GM10248 (cell line): Measurements from ENCODE around the gene UBE2E3.

Experiments
- CTCF ChIA-PET: fragments of 300-600 bp; sonication (Branson Sonifier 250); formaldehyde crosslinking; extraction: SDS; loops from one replicate; lab custom pipeline; 2021; ENCODE audit warnings: antibody characterized with exemption; lab: Yijun Ruan, JAX
- POLR2A ChIA-PET: fragments of 350-650 bp; sonication (Branson Sonifier 250); formaldehyde crosslinking; extraction: SDS; loops from one replicate; lab custom pipeline; 2020; ENCODE audit warnings: antibody characterized with exemption; lab: Yijun Ruan, JAX
- DNase-seq: peaks from one replicate; pipeline ENCODE4 v3.0.0; 2012; ENCODE audit errors: extremely low spot score
- TF ChIP-seq, protein P1 (sequence below): IDR thresholded peaks from 2 replicates; pipeline ENCODE4 v1.5.1; 2012; ENCODE audit warnings: mild to moderate bottlenecking, low read depth; ENCODE audit errors: extremely low read depth, missing control alignments, control extremely low read depth

UBE2E3 gene

GRCh38 chr2:181041661-181042060, 61.3 kb downstream of the UBE2E3 start:
- ChIA-PET CTCF (interaction anchor here (1.0 kb wide), 1 partner anchor 18 kb away, joined by 3 read pairs; no protein-coding TSS in a partner anchor), POLR2A (no interaction called here)
- no peak for DNase-seq
- TF ChIP-seq, protein P1, sequence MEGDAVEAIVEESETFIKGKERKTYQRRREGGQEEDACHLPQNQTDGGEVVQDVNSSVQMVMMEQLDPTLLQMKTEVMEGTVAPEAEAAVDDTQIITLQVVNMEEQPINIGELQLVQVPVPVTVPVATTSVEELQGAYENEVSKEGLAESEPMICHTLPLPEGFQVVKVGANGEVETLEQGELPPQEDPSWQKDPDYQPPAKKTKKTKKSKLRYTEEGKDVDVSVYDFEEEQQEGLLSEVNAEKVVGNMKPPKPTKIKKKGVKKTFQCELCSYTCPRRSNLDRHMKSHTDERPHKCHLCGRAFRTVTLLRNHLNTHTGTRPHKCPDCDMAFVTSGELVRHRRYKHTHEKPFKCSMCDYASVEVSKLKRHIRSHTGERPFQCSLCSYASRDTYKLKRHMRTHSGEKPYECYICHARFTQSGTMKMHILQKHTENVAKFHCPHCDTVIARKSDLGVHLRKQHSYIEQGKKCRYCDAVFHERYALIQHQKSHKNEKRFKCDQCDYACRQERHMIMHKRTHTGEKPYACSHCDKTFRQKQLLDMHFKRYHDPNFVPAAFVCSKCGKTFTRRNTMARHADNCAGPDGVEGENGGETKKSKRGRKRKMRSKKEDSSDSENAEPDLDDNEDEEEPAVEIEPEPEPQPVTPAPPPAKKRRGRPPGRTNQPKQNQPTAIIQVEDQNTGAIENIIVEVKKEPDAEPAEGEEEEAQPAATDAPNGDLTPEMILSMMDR, result no peak

- ChIA-PET CTCF (no interaction called here), POLR2A (no interaction called here)
- no peak for DNase-seq
- TF ChIP-seq, protein P1, result no peak
Observed at GRCh38 chr2:181042706-181043105, 62.3 kb downstream of the UBE2E3 start.

DNA sequence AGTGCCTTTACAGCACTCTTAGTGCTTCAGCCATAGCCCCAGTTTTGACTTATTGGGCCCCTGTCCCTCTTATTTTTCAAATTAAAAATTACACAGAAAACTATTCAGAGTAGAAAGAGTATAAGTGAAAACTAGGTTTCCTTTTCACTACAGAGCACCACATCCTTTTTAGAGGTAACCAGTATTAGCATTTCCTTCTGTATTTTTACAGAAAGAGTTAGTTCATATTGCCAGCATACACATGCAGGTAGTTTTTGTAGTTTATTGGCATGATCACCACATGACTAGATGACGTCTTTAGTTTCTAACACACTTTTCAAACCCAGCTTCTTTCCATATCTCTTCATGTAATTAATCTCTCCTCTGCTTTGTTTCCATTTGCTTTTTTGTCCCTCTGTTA, 66.4 kb downstream of the UBE2E3 start:
- CTCF ChIA-PET, result interaction anchor here (0.6 to 7.4 kb wide), 4 partner anchors 9 to 922 kb away, joined by 3 to 50 read pairs (median 6); no protein-coding TSS in a partner anchor
- DNase-seq, result no peak
- TF ChIP-seq, protein P1, result no peak
- POLR2A ChIA-PET, result no interaction called here

GRCh38 chr2:181047829-181048228, 67.4 kb downstream of the UBE2E3 start:
- TF ChIP-seq, protein P1, result no peak
- CTCF ChIA-PET, result interaction anchor here (1.0 to 7.4 kb wide), 6 partner anchors 10 to 923 kb away, joined by 3 to 50 read pairs (median 6); partner anchors contain the start of gene UBE2E3
- no peak for DNase-seq
- POLR2A ChIA-PET, result no interaction called here

GRCh38 chr2:181051861-181052522, 71.6 kb downstream of the UBE2E3 start:
- no peak for DNase-seq
- ChIA-PET POLR2A (no interaction called here), CTCF (interaction anchor here (1.8 kb wide), 1 partner anchor 927 kb away, joined by 7 read pairs; no protein-coding TSS in a partner anchor)
- TF ChIP-seq, protein P1, result no peak

- ChIA-PET CTCF (no interaction called here), POLR2A (no interaction called here)
- TF ChIP-seq, protein P1, result no peak
- DNase-seq, result no peak
Observed at GRCh38 chr2:181052523-181052891, 72.1 kb downstream of the UBE2E3 start.
